ENCODE results near the gene LCN6. TPM values are rescaled to one million over a fixed set of nuclear protein-coding genes. Genes with fewer than 3 reads are reported as not detected.

The LCN6 gene
- total RNA-seq, 4 donors from 2014 or later, result 4.0 to 8.3 (median 5.9) TPM

DNA sequence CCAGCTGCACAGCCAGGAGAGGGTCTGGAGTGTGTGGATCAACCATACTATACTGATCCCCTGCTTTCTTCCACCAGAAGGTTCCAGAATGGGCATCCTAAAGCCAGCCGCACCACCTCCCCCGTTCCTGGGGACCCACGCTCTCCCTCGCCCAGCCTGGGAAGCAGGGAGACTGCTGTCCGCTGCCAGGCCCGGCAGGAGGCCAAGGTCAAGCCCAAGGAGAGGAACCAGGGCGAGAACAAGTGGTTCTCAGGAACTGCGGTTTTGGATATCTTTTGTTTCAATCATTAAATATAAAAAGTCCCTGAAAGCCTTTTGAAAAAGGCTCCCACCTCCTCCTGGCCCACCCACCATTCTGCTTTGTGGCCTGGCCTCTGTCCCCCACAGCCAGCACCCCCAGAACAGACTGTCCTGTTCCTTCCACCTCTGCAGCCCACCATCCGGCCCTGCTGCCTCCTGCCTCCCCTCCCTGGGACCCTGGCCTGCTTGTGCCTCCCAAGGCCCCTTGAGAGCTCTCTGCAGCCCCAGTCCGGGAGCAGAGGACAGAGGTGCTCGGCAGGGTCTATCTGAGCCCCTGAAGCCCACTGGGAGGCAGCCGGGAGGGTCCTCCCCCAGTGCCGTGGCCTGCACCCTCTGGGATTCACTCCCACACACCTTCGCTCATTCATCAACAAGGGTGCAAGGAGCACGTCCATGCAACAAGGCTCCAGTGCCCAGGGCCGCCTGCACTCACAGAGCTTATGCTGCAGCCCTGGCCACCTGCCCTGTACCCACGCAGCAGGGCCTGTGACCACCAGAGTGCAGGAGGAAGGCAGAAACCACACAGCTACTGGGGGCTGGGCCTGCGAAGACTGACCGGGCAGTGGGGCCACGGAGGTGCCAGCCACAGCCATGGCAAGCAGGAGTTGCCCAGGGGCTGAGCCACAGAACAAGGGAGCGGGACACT lies 614 bp upstream of the LCN6 start:
- Histone ChIP-seq H3K4me1 (peaks cover 1% of the 10 kb centered on the region), H3K9me3 (no peaks in the 10 kb centered on the region), H3K27ac (no peak overlapping the region), H3K4me3 (no peak overlapping the region), H3K36me3 (no peaks in the 10 kb centered on the region), H3K27me3 (peaks cover 10% of the 10 kb centered on the region)
- DNase-seq (ENCODE audit: low spot score in 2 of 2), result no peak
- TF ChIP-seq POLR2AphosphoS5 (IDR thresholded peaks at IDR 0.05), result no peak
- TF ChIP-seq POLR2A (IDR thresholded peaks at IDR 0.05), result no peak
- WGBS, result 68% methylated on average over 9 of the region's 21 CpGs

DNA sequence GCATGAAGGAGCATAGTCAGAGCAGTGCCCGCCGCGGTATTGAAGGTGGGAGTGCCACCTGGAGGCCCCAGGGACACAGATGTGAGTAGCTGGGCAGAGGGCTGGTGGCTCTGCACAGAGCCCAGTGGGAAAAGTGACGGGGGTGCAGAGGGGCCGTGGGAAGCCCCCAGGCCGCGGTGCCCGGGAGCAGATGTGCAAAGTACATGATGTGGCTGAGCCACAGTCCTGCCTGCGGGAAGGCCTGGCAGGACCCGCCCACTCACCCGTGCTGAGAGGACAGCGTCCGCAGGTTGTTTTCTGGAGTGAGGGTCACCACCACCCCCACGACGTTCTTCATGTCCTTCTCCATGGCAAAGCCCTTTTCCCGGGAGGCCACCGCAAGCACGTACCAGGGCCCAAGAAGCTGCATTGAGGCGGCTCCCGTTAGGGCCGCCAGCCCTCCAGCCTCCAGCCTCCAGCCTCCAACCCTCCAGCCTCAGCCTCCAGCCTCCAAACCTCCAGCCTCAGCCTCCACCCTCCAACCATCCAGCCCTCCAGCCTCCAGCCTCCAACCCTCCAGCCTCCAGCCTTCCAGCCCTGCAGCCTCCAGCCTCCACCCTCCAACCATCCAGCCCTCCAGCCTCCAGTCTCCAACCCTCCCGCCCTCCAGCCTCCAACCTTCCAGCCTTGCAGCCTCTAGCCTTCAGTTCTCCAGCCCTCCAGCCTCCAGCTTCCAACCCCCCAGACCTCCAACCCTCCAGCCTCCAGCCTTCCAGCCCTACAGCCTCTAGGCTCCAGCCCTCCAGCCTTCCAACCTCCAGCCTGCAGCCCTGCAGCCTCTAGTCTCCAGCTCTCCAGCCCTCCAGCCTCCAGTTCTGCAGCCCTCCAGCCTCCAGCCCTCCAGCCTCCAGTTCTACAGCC lies 914 bp downstream of the LCN6 start:
- Histone ChIP-seq H3K4me3 (no peak overlapping the region), H3K9me3 (no peaks in the 10 kb centered on the region), H3K27ac (no peak overlapping the region), H3K36me3 (no peaks in the 10 kb centered on the region), H3K4me1 (peaks cover 16% of the 10 kb centered on the region), H3K27me3 (peaks cover 26% of the 10 kb centered on the region)
- WGBS, result 87% methylated on average over 20 of the region's 22 CpGs
- no peak for DNase-seq (ENCODE audit: low spot score in 2 of 2)
- no peak for TF ChIP-seq POLR2A (IDR thresholded peaks at IDR 0.05)

DNA sequence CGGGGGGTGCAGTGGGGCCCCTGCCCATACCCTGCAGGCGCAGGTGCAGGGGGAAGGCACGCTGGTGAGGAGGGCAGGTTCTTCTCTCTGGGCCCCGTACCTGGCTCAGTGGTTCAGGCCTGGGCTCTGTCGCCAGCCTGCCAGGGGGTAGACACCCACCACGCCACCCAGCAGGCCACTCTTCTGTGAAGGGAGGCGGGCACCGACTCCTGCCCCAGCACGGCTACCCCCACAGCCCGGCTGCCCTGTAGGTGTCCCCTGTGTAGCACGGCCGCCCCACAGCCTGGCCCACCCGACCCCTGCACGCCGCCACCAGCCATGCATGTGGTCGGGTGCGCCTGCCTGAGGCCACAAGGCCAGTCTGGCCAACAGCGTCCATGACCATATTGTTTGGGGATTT lies 1.7 kb downstream of the LCN6 start:
- Histone ChIP-seq H3K4me1 (peaks cover 24% of the 10 kb centered on the region), H3K27ac (no peak overlapping the region)

DNA sequence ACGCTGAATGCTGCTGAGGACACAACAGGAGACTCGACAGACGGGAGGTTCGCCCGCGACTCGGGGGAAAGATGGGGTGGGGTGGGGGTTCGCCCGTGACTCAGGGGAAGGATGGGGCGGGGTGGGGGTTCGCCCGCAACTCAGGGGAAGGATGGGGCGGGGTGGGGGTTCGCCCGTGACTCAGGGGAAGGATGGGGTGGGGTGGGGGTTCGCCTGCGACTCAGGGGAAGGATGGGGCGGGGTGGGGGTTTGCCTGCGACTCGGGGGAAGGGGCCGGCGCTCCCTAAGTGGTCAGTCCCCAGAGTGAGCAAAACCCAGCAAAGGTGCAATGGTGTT lies 2.2 kb downstream of the LCN6 start:
- no peak for DNase-seq (ENCODE audit: low spot score in 2 of 2)
- Histone ChIP-seq H3K4me3 (peak overlapping the region; percentile 28), H3K36me3 (no peaks in the 10 kb centered on the region), H3K9me3 (no peaks in the 10 kb centered on the region), H3K4me1 (peaks cover 29% of the 10 kb centered on the region), H3K27me3 (peaks cover 38% of the 10 kb centered on the region), H3K27ac (no peak overlapping the region)
- 65% methylated on average over 20 of the region's 22 CpGs for WGBS
- no peak for TF ChIP-seq POLR2AphosphoS5 (IDR thresholded peaks at IDR 0.05)
- no peak for TF ChIP-seq POLR2A (IDR thresholded peaks at IDR 0.05)
- no peak for TF ChIP-seq EP300 (IDR thresholded peaks at IDR 0.05)
- TF ChIP-seq, protein P1, sequence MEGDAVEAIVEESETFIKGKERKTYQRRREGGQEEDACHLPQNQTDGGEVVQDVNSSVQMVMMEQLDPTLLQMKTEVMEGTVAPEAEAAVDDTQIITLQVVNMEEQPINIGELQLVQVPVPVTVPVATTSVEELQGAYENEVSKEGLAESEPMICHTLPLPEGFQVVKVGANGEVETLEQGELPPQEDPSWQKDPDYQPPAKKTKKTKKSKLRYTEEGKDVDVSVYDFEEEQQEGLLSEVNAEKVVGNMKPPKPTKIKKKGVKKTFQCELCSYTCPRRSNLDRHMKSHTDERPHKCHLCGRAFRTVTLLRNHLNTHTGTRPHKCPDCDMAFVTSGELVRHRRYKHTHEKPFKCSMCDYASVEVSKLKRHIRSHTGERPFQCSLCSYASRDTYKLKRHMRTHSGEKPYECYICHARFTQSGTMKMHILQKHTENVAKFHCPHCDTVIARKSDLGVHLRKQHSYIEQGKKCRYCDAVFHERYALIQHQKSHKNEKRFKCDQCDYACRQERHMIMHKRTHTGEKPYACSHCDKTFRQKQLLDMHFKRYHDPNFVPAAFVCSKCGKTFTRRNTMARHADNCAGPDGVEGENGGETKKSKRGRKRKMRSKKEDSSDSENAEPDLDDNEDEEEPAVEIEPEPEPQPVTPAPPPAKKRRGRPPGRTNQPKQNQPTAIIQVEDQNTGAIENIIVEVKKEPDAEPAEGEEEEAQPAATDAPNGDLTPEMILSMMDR (IDR thresholded peaks at IDR 0.05), result no peak

More for the DNA sequence above, 1.7 kb downstream of the LCN6 start:
- Histone ChIP-seq H3K36me3 (no peaks in the 10 kb centered on the region), H3K4me3 (no peak overlapping the region), H3K27me3 (peaks cover 33% of the 10 kb centered on the region), H3K9me3 (no peaks in the 10 kb centered on the region)
- DNase-seq (ENCODE audit: low spot score in 2 of 2), result no peak
- TF ChIP-seq EP300 (IDR thresholded peaks at IDR 0.05) (no peak), POLR2AphosphoS5 (IDR thresholded peaks at IDR 0.05) (no peak), POLR2A (IDR thresholded peaks at IDR 0.05) (no peak)
- TF ChIP-seq, protein P1 (IDR thresholded peaks at IDR 0.05), result no peak
- WGBS, result 89% methylated on average over 13 of the region's 18 CpGs

DNA sequence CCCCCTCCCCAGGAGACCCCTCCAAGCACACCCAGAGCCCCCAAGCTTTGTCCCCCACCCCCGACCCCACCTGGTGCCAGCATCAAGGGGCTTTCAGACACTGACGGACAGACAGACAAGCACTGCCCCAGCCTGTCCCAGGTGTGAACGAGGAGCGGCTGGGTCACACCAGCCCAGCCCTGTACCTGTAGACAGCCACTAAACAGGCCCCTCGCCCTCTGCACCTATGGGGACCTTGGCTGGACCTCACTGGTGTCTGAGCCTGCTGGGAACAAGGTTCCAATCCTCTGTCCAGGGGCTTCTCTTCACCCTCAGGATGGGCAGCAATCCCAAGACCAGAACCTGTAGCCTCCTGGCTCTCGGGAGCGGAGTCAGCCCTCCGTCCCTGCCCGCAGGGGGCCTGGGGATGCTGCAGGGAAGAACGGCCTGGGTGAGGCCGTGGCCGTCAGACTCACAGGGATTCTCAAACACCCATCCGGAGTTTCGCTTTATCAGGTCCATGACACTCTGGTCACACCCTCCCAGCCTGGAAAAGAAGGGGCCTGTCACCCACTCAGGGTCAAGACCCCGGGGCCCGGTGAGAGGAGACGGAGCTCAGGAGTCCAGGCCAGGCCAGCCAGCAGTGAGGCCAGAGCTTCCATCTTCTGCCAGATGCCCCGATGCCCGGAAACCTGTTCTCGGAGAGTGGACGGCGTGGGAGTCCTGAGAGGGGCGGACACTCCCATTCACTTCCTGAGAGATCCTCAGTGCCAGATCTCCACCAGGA lies 2.8 kb downstream of the LCN6 start:
- peaks cover 44% of the 10 kb centered on the region for H3K27me3 ChIP-seq
- H3K4me3 ChIP-seq, result peak overlapping the region; percentile 28

More for the DNA sequence above, 2.8 kb downstream of the LCN6 start:
- 75% methylated on average over 9 of the region's 23 CpGs for WGBS
- Histone ChIP-seq H3K27ac (no peak overlapping the region), H3K4me1 (peaks cover 34% of the 10 kb centered on the region), H3K36me3 (no peaks in the 10 kb centered on the region), H3K9me3 (no peaks in the 10 kb centered on the region)
- no peak for DNase-seq (ENCODE audit: low spot score in 2 of 2)
- no peak for TF ChIP-seq POLR2A (IDR thresholded peaks at IDR 0.05)
- TF ChIP-seq, protein P1 (IDR thresholded peaks at IDR 0.05), result no peak
- no peak for TF ChIP-seq EP300 (IDR thresholded peaks at IDR 0.05)
- no peak for TF ChIP-seq POLR2AphosphoS5 (IDR thresholded peaks at IDR 0.05)

Data from suprapubic skin (tissue), 4 donors.